ENCODE data around the gene RRP36.

- TF ChIP-seq POLR2AphosphoS5 (IDR thresholded peaks at IDR 0.05; ENCODE audit: low read depth) (no peak), REST (IDR thresholded peaks at IDR 0.05; ENCODE audit: insufficient replicate concordance, low read depth) (no peak)
Measured at GRCh38 chr6:42988486-42989020, 32.9 kb upstream of the RRP36 start.

All from HL-60 (cell line).